ENCODE measurements around the gene CHI3L1. TPM values are rescaled to one million over a fixed set of nuclear protein-coding genes. Genes with fewer than 3 reads are reported as not detected.

Gene CHI3L1
- total and polyA plus RNA-seq, 10 of the 15 experiments (the other 5 are each of a cell fraction or from before 2014, with no cell fraction given), result 0.10 to 1.7 (median 0.39) TPM

DNA sequence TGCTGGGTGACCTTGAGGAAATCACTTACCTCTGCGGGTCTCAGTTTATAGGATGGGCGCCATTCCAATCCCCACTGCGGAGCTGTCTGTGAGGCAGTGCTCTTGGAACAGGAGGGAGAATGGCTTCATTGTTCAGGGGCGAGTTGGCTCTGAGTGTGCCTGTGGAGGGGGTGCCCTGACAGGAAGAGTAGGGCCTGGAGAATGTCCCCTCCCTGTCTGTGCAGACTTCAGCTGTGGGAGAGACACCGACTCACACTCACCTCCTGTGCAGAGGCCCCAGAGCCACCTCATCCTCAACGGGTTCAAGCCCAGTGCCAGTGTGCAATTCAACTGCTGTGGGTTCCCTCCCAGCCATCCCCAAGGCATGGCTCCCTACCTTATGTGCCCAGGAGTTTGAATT, 41.8 kb downstream of the CHI3L1 start:
- no peak overlapping the region for H3K9ac ChIP-seq (ENCODE audit: control insufficient read depth, insufficient read depth, low read length)
- ATAC-seq, result no peak
- H3K79me2 ChIP-seq (ENCODE audit: control insufficient read depth, insufficient read depth, low read length), result no peaks in the 10 kb centered on the region
- FAIRE-seq, result no peak
- no TSS peak for BruUV-seq (replicated peaks)
- TF ChIP-seq, protein P1, sequence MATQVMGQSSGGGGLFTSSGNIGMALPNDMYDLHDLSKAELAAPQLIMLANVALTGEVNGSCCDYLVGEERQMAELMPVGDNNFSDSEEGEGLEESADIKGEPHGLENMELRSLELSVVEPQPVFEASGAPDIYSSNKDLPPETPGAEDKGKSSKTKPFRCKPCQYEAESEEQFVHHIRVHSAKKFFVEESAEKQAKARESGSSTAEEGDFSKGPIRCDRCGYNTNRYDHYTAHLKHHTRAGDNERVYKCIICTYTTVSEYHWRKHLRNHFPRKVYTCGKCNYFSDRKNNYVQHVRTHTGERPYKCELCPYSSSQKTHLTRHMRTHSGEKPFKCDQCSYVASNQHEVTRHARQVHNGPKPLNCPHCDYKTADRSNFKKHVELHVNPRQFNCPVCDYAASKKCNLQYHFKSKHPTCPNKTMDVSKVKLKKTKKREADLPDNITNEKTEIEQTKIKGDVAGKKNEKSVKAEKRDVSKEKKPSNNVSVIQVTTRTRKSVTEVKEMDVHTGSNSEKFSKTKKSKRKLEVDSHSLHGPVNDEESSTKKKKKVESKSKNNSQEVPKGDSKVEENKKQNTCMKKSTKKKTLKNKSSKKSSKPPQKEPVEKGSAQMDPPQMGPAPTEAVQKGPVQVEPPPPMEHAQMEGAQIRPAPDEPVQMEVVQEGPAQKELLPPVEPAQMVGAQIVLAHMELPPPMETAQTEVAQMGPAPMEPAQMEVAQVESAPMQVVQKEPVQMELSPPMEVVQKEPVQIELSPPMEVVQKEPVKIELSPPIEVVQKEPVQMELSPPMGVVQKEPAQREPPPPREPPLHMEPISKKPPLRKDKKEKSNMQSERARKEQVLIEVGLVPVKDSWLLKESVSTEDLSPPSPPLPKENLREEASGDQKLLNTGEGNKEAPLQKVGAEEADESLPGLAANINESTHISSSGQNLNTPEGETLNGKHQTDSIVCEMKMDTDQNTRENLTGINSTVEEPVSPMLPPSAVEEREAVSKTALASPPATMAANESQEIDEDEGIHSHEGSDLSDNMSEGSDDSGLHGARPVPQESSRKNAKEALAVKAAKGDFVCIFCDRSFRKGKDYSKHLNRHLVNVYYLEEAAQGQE (IDR thresholded peaks at IDR 0.05; ENCODE audit: low read depth, low read length), result no peak
- TF ChIP-seq TBL1XR1 (IDR thresholded peaks at IDR 0.05; ENCODE audit: low read depth, low read length) (no peak), IKZF1 (conservative IDR thresholded peaks at IDR 0.05) (no peak), STAT1 (conservative IDR thresholded peaks at IDR 0.05) (no peak), ZNF217 (IDR thresholded peaks at IDR 0.05) (no peak), RELA (IDR thresholded peaks at IDR 0.05; ENCODE audit: borderline replicate concordance, partially characterized antibody) (no peak), IRF5 (IDR thresholded peaks at IDR 0.05; ENCODE audit: borderline replicate concordance) (no peak), FOS (IDR thresholded peaks at IDR 0.05; ENCODE audit: borderline replicate concordance, extremely low read depth, insufficient read length) (no peak), PML (IDR thresholded peaks at IDR 0.05; ENCODE audit: low read length) (no peak), WRNIP1 (IDR thresholded peaks at IDR 0.05; ENCODE audit: borderline replicate concordance, low read depth, low read length) (no peak), RUNX3 (IDR thresholded peaks at IDR 0.05; ENCODE audit: low read length) (no peak), SMC3 (IDR thresholded peaks at IDR 0.05; ENCODE audit: borderline replicate concordance, low read length) (no peak), NFIC (IDR thresholded peaks at IDR 0.05; ENCODE audit: low read depth, low read length) (no peak), NFYA (IDR thresholded peaks at IDR 0.05; ENCODE audit: borderline replicate concordance, low read depth, low read length) (no peak), TARDBP (IDR thresholded peaks at IDR 0.05; ENCODE audit: borderline replicate concordance) (no peak), CREB1 (IDR thresholded peaks at IDR 0.05; ENCODE audit: low read depth) (no peak), EED (IDR thresholded peaks at IDR 0.05; ENCODE audit: low read depth) (no peak)
- peaks cover 0 to 3% of the 10 kb centered on the region in 2 experiments; a peak in 3 of 4 replicates for H3K27me3 ChIP-seq (replicated peaks in 1 of 2; ENCODE audit: control insufficient read depth in 2 of 2, insufficient read depth in 2 of 2, low read length in 1 of 2)
- no peaks in the 10 kb centered on the region for H4K20me1 ChIP-seq (ENCODE audit: control insufficient read depth, insufficient read depth)
- ChIA-PET SMC1A (ENCODE audit: uncharacterized antibody, unreplicated experiment) (interaction anchor here (0.6 kb wide), 1 partner anchor 51 kb away, joined by 4 read pairs; no protein-coding TSS in a partner anchor), CTCF (no interaction called here), POLR2A (no interaction called here), RAD21 (ENCODE audit: unreplicated experiment) (no interaction called here)
- intact Hi-C loops (cut with micrococcal nuclease; ENCODE audit: unreplicated experiment), result no loop called here
- no peaks in the 10 kb centered on the region for H3K9me3 ChIP-seq (replicated peaks; ENCODE audit: control insufficient read depth, insufficient read depth, low read length)
- WGBS (ENCODE audit: insufficient coverage, insufficient replicate concordance, low lambda C conversion rate, missing lambda C conversion rate), result 20% methylated on average over 6 of the region's 6 CpGs
- no peak overlapping the region for H3K4me2 ChIP-seq (ENCODE audit: control insufficient read depth, insufficient read depth)
- no peak overlapping the region for H3K27ac ChIP-seq (ENCODE audit: control insufficient read depth, insufficient read depth)
- in situ Hi-C loops (cut with MboI), result no loop called here
- no peak overlapping the region for H2AFZ ChIP-seq (ENCODE audit: control insufficient read depth, low read depth, low read length)
- H3K36me3 ChIP-seq (ENCODE audit: control insufficient read depth in 2 of 2, insufficient read depth in 2 of 2, low read length in 1 of 2), result no peaks in the 10 kb centered on the region
- H3K4me3 ChIP-seq, result no peak overlapping the region
- no peak for DNase-seq (ENCODE audit: low read depth, low spot score)
- no peaks in the 10 kb centered on the region for H3K4me1 ChIP-seq (ENCODE audit: control insufficient read depth, insufficient read depth, low read length)

All from GM12878 (cell line).